Right cardiac atrium (tissue), 5 donors: ENCODE measurements around the gene PYGO2. TPM values are rescaled to one million over a fixed set of nuclear protein-coding genes. Genes with fewer than 3 reads are reported as not detected.

Experiments used
- ATAC-seq, 2 donors: fragments of 200-7000 bp; cut with Tn5 transposase; one replicate each; pipeline versions ENCODE4 v1.8.0 to v1.9.1; 2020; ENCODE audit warnings: moderate library complexity in 2 of 2, mild to moderate bottlenecking in 1 of 2
- DNase-seq, 3 donors: peaks; one replicate each; pipeline ENCODE4 v3.0.0-alpha.2; 2020
- H3K27ac ChIP-seq: one replicate; pipeline ENCODE4 v1.5.1; 2013; ENCODE audit warnings: mild to moderate bottlenecking, low read length, control low read depth, moderate library complexity
- H3K27me3 ChIP-seq: one replicate; pipeline ENCODE4 v1.6.1; 2013; ENCODE audit not compliant: control insufficient read depth, insufficient read depth
- H3K4me1 ChIP-seq: one replicate; pipeline ENCODE4 v1.6.1; 2013; ENCODE audit warnings: low read length; ENCODE audit not compliant: control insufficient read depth, insufficient read depth
- H3K4me3 ChIP-seq: one replicate; pipeline ENCODE4 v1.5.1; 2013; ENCODE audit warnings: low read length, control low read depth
- H3K9me3 ChIP-seq: one replicate; pipeline ENCODE4 v1.6.1; 2013; ENCODE audit warnings: low read length; ENCODE audit not compliant: control insufficient read depth
- WGBS: extraction: QIAGEN DNeasy Blood & Tissue Kit; methylation state at CpG from one replicate; pipeline ENCODE4 v1.1.7; 2013; 5-methylcytosine and 5-hydroxymethylcytosine counted together
- intact Hi-C, 4 donors: fragments of 100-400 bp; cut with DNase I; formaldehyde crosslinking; loops; one replicate each; pipeline versions ENCODE4 v1.11.0 to v1.14.0; 2022 to 2023
- polyA plus RNA-seq: library from polyadenylated mRNA; stranded (reverse); fragments of 200-250 nt; gene quantifications from one replicate; pipeline ENCODE4 v1.2.3, GENCODE V29; 2013
- total RNA-seq, 4 donors: library from RNA; stranded (reverse); fragmentation: NEBNext Ultra II Directional; extraction: Animal tissue kit (Norgen Biotek cat#: 25700); gene quantifications; one replicate each; pipeline ENCODE4 v1.2.1, GENCODE V29; 2021
- donor health status: healthy with polysubstance abuse.
- donor health status: DM: no; HTN: yes; CAD: no.
- donor health status: DM: no; HTN: no; CAD: no.
- donor health status: DM: no; HTN: yes; CAD: no; lungs with severe emphysema.
- donor health status: DM: yes; HTN: yes; CAD: no.

PYGO2 gene
- total and polyA plus RNA-seq, 5 donors, result 14.3 to 22.0 (median 18.5) TPM

- ATAC-seq (no peak), DNase-seq (peak in 2 of 3 donors; percentile 39 to 55)
- peaks cover 22% of the 10 kb centered on the region for H3K4me1 ChIP-seq
- 70% methylated on average over 15 of the region's 15 CpGs for WGBS
- H3K27ac ChIP-seq, result no peak overlapping the region
- H3K27me3 ChIP-seq, result no peaks in the 10 kb centered on the region
- H3K4me3 ChIP-seq, result no peak overlapping the region
- no peaks in the 10 kb centered on the region for H3K9me3 ChIP-seq
- intact Hi-C loops, result loop anchor here in 1 of 4 donors (10.0 kb wide), 1 partner anchor 113 kb away; the partner anchor contains the start of gene EFNA4
Measured at GRCh38 chr1:154951901-154952657, 9.5 kb downstream of the PYGO2 start.

- Histone ChIP-seq H3K27ac (no peak overlapping the region), H3K9me3 (no peaks in the 10 kb centered on the region), H3K4me1 (peaks cover 9% of the 10 kb centered on the region), H3K27me3 (no peaks in the 10 kb centered on the region), H3K4me3 (no peak overlapping the region)
- DNase-seq, result peak in 1 of 3 donors; percentile 51
- 93% methylated on average over 11 of the region's 11 CpGs for WGBS
- ATAC-seq, result no peak
- intact Hi-C loops, result no loop called here
Measured at GRCh38 chr1:154948079-154948478, 13.5 kb downstream of the PYGO2 start.

GRCh38 chr1:154945962-154946850 is 15.4 kb downstream of the PYGO2 start:
- H3K9me3 ChIP-seq, result no peaks in the 10 kb centered on the region
- ATAC-seq (no peak), DNase-seq (peak in 1 of 3 donors; percentile 21)
- H3K4me3 ChIP-seq, result no peak overlapping the region
- intact Hi-C loops, result no loop called here
- no peak overlapping the region for H3K27ac ChIP-seq
- H3K4me1 ChIP-seq, result peaks cover 3% of the 10 kb centered on the region
- 78% methylated on average over 17 of the region's 17 CpGs for WGBS
- H3K27me3 ChIP-seq, result no peaks in the 10 kb centered on the region

- WGBS, result 80% methylated on average over 15 of the region's 15 CpGs
Measured at GRCh38 chr1:154945160-154945961, 16.2 kb downstream of the PYGO2 start.

GRCh38 chr1:154944401-154945159 is 17.0 kb downstream of the PYGO2 start:
- 38% methylated on average over 9 of the region's 9 CpGs for WGBS
- DNase-seq (peak in 1 of 3 donors; percentile 74), ATAC-seq (no peak)
- H3K27ac ChIP-seq, result peak overlapping the region; percentile 42
- H3K4me1 ChIP-seq, result peaks cover 6% of the 10 kb centered on the region
- no peak overlapping the region for H3K4me3 ChIP-seq
- H3K27me3 ChIP-seq, result no peaks in the 10 kb centered on the region
- intact Hi-C loops, result no loop called here
- H3K9me3 ChIP-seq, result no peaks in the 10 kb centered on the region

More at GRCh38 chr1:154945160-154945961, 16.2 kb downstream of the PYGO2 start:
- DNase-seq (no peak), ATAC-seq (no peak)
- H3K27ac ChIP-seq, result peak overlapping the region; percentile 9
- no peaks in the 10 kb centered on the region for H3K9me3 ChIP-seq
- intact Hi-C loops, result no loop called here
- no peak overlapping the region for H3K4me3 ChIP-seq
- peaks cover 3% of the 10 kb centered on the region for H3K4me1 ChIP-seq
- no peaks in the 10 kb centered on the region for H3K27me3 ChIP-seq

GRCh38 chr1:154943649-154944400 is 17.8 kb downstream of the PYGO2 start:
- 41% methylated on average over 6 of the region's 6 CpGs for WGBS
- intact Hi-C loops, result no loop called here
- peak in 2 of 3 donors; percentile 64 to 73 for DNase-seq

GRCh38 chr1:154941333-154942013 is 20.1 kb downstream of the PYGO2 start:
- DNase-seq (no peak), ATAC-seq (no peak)
- no peaks in the 10 kb centered on the region for H3K27me3 ChIP-seq
- intact Hi-C loops, result no loop called here
- H3K4me3 ChIP-seq, result no peak overlapping the region
- 63% methylated on average over 5 of the region's 5 CpGs for WGBS
- H3K9me3 ChIP-seq, result no peaks in the 10 kb centered on the region
- peaks cover 9% of the 10 kb centered on the region for H3K4me1 ChIP-seq
- H3K27ac ChIP-seq, result no peak overlapping the region

More at GRCh38 chr1:154943649-154944400, 17.8 kb downstream of the PYGO2 start:
- Histone ChIP-seq H3K4me1 (peaks cover 6% of the 10 kb centered on the region), H3K27ac (peak overlapping the region; percentile 42), H3K4me3 (no peak overlapping the region), H3K27me3 (no peaks in the 10 kb centered on the region), H3K9me3 (no peaks in the 10 kb centered on the region)
- ATAC-seq, result peak; percentile 32 to 48

GRCh38 chr1:154940651-154941194 is 20.9 kb downstream of the PYGO2 start:
- H3K4me3 ChIP-seq, result no peak overlapping the region
- peaks cover 10% of the 10 kb centered on the region for H3K4me1 ChIP-seq
- no peak for ATAC-seq
- no peaks in the 10 kb centered on the region for H3K27me3 ChIP-seq
- no peak overlapping the region for H3K27ac ChIP-seq
- 75% methylated on average over 8 of the region's 8 CpGs for WGBS
- no peaks in the 10 kb centered on the region for H3K9me3 ChIP-seq
- intact Hi-C loops, result no loop called here
- DNase-seq, result no peak

- 83% methylated on average over 1 of the region's 1 CpG for WGBS
- no peak for ATAC-seq
- Histone ChIP-seq H3K4me1 (peaks cover 12% of the 10 kb centered on the region), H3K27me3 (no peaks in the 10 kb centered on the region), H3K27ac (no peak overlapping the region), H3K9me3 (no peaks in the 10 kb centered on the region), H3K4me3 (no peak overlapping the region)
- intact Hi-C loops, result no loop called here
- no peak for DNase-seq
Measured at GRCh38 chr1:154940213-154940560, 21.4 kb downstream of the PYGO2 start.
